SK-N-SH (cell line): ENCODE measurements around the gene MAP4K1. TPM values are rescaled to one million over a fixed set of nuclear protein-coding genes. Genes with fewer than 3 reads are reported as not detected.

Experiments used
- CTCF ChIA-PET: fragments of 300-600, 350-600 bp; formaldehyde crosslinking; extraction: SDS; loops from one replicate; lab custom pipeline; 2021; lab: Yijun Ruan, JAX
- POLR2A ChIA-PET: fragments of 350-600 bp; sonication (Branson Sonifier 250); formaldehyde crosslinking; extraction: SDS; loops from one replicate; lab custom pipeline; 2020; ENCODE audit warnings: antibody characterized with exemption, inconsistent platforms; lab: Yijun Ruan, JAX
- DNase-seq: peaks from one replicate; pipeline ENCODE4 v3.0.0; 2012
- H2AFZ ChIP-seq: fragments of 200-600 bp; sonication (generic); 2 replicates; pipeline ENCODE4 v1.8.1; 2016; ENCODE audit warnings: antibody characterized with exemption, mild to moderate bottlenecking, low read depth
- H3F3A ChIP-seq: fragments of 200-600 bp; sonication (generic); replicated peaks from 2 replicates; pipeline ENCODE3; 2016; ENCODE audit warnings: antibody characterized with exemption, mild to moderate bottlenecking; ENCODE audit not compliant: insufficient read depth
- H3K27ac ChIP-seq, 2 experiments: fragments of 200-500 bp in 1 of 2; fragments of 200-600 bp in 1 of 2; sonication (Bioruptor generic) in 1 of 2; sonication (generic), shearing (Covaris generic) in 1 of 2; 2 replicates each; pipeline versions ENCODE4 v1.5.1 to v1.6.1; 2014 to 2016; ENCODE audit warnings: low read depth in 2 of 2, inconsistent platforms in 1 of 2, low read length in 1 of 2, mild to moderate bottlenecking in 1 of 2, mixed read lengths in 1 of 2
- H3K27me3 ChIP-seq: fragments of 200-600 bp; sonication (generic), shearing (Covaris generic); 2 replicates; pipeline ENCODE4 v1.6.1; 2016; ENCODE audit warnings: mixed run types; ENCODE audit not compliant: insufficient read depth
- H3K36me3 ChIP-seq, 2 experiments: fragments of 200-500 bp in 1 of 2; fragments of 200-600 bp in 1 of 2; sonication (Bioruptor generic) in 1 of 2; sonication (generic) in 1 of 2; replicated peaks in 1 of 2; 2 replicates each; pipeline versions ENCODE3 to v1.5.1; 2014 to 2016; ENCODE audit warnings: low read length in 1 of 2, mild to moderate bottlenecking in 1 of 2; ENCODE audit not compliant: insufficient read depth in 2 of 2, control insufficient read depth in 1 of 2
- H3K4me1 ChIP-seq, 2 experiments: fragments of 200-500 bp in 1 of 2; fragments of 200-600 bp in 1 of 2; sonication (Bioruptor generic) in 1 of 2; sonication (generic), shearing (Covaris generic) in 1 of 2; 2 replicates each; pipeline versions ENCODE4 v1.5.1 to v1.6.1; 2014 to 2016; ENCODE audit warnings: low read depth in 1 of 2, low read length in 1 of 2, mixed run types in 1 of 2; ENCODE audit not compliant: insufficient read depth in 2 of 2, control insufficient read depth in 1 of 2
- H3K4me2 ChIP-seq: fragments of 200-600 bp; sonication (generic), shearing (Covaris generic); 2 replicates; pipeline ENCODE4 v1.6.1; 2017; ENCODE audit warnings: mixed run types
- H3K4me3 ChIP-seq, 2 experiments: fragments of 200-500 bp in 1 of 2; fragments of 200-600 bp in 1 of 2; sonication (Bioruptor generic) in 1 of 2; sonication (generic), shearing (Covaris generic) in 1 of 2; 2 replicates each; pipeline versions ENCODE4 v1.5.1 to v1.8.1; 2014 to 2016; ENCODE audit warnings: low read depth in 2 of 2, inconsistent platforms in 1 of 2, low read length in 1 of 2, mild to moderate bottlenecking in 1 of 2, mixed read lengths in 1 of 2, moderate library complexity in 1 of 2
- H3K79me2 ChIP-seq: fragments of 200-600 bp; sonication (generic); 2 replicates; pipeline ENCODE4 v1.8.1; 2017; ENCODE audit warnings: mild to moderate bottlenecking; ENCODE audit not compliant: insufficient read depth
- H3K9ac ChIP-seq: fragments of 200-600 bp; sonication (generic); 2 replicates; pipeline ENCODE4 v1.6.1; 2017; ENCODE audit warnings: mixed run types
- H3K9me2 ChIP-seq: fragments of 200-600 bp; sonication (generic); 2 replicates; pipeline ENCODE4 v1.6.1; 2017; ENCODE audit warnings: mixed run types
- H3K9me3 ChIP-seq: fragments of 200-600 bp; sonication (generic); 2 replicates; pipeline ENCODE4 v1.6.1; 2017; ENCODE audit warnings: mixed run types, mild to moderate bottlenecking, moderate library complexity
- H4K20me1 ChIP-seq: fragments of 200-600 bp; sonication (generic); 2 replicates; pipeline ENCODE4 v1.6.1; 2017; ENCODE audit warnings: mild to moderate bottlenecking, mixed run types; ENCODE audit not compliant: insufficient read depth
- CHD2 ChIP-seq: fragments of 150-350 bp; IDR thresholded peaks from 2 replicates; pipeline ENCODE4 v1.6.1; 2018; ENCODE audit warnings: low read length; ENCODE audit not compliant: partially characterized antibody
- CTCF ChIP-seq: fragments of 200-600 bp; sonication (generic); IDR thresholded peaks from 2 replicates; pipeline ENCODE4 v1.6.1; 2017; ENCODE audit warnings: antibody characterized with exemption, mild to moderate bottlenecking, moderate library complexity
- ELF1 ChIP-seq: IDR thresholded peaks from 2 replicates; pipeline ENCODE4 v1.4.0; 2012
- EZH2phosphoT487 ChIP-seq: fragments of 200-600 bp; sonication (generic); IDR thresholded peaks from 2 replicates; pipeline ENCODE4 v1.6.1; 2017; ENCODE audit warnings: low read depth, mixed run types, mild to moderate bottlenecking, antibody characterized with exemption, moderate library complexity, borderline replicate concordance
- FOSL2 ChIP-seq: IDR thresholded peaks from 2 replicates; pipeline ENCODE4 v1.4.0; 2012; ENCODE audit warnings: low read depth, mild to moderate bottlenecking, moderate library complexity, borderline replicate concordance
- FOXJ3 ChIP-seq: sonication (generic); formaldehyde crosslinking; IDR thresholded peaks from 2 replicates; pipeline ENCODE4 v1.5.1; 2020; ENCODE audit warnings: mild to moderate bottlenecking, missing genetic modification reagents
- FOXM1 ChIP-seq: IDR thresholded peaks from 2 replicates; pipeline ENCODE4 v1.4.0; 2012; ENCODE audit warnings: low read depth, mild to moderate bottlenecking
- GABPA ChIP-seq: IDR thresholded peaks from 2 replicates; pipeline ENCODE4 v1.4.0; 2012; ENCODE audit warnings: low read depth, mild to moderate bottlenecking
- JUND ChIP-seq: IDR thresholded peaks from 2 replicates; pipeline ENCODE4 v1.4.0; 2012
- MAX ChIP-seq: IDR thresholded peaks from 2 replicates; pipeline ENCODE4 v1.4.0; 2012; ENCODE audit warnings: low read depth
- MEF2A ChIP-seq: IDR thresholded peaks from 2 replicates; pipeline ENCODE4 v1.4.0; 2012; ENCODE audit warnings: low read depth, borderline replicate concordance
- MXI1 ChIP-seq: IDR thresholded peaks from 2 replicates; pipeline ENCODE4 v1.6.1; 2012; ENCODE audit warnings: mild to moderate bottlenecking, low read depth, low read length, improper control_type of control experiment
- NFIC ChIP-seq: IDR thresholded peaks from 2 replicates; pipeline ENCODE4 v1.4.0; 2012; ENCODE audit warnings: borderline replicate concordance
- NRF1 ChIP-seq: IDR thresholded peaks from 2 replicates; pipeline ENCODE4 v1.6.1; 2012; ENCODE audit warnings: low read depth, mild to moderate bottlenecking, low read length
- PBX3 ChIP-seq: IDR thresholded peaks from 2 replicates; pipeline ENCODE4; 2012
- POLR2AphosphoS5 ChIP-seq: IDR thresholded peaks from 2 replicates; pipeline ENCODE4 v1.6.1; 2012; ENCODE audit warnings: low read depth, low read length
- RAD21 ChIP-seq: IDR thresholded peaks from 2 replicates; pipeline ENCODE4 v1.6.1; 2012; ENCODE audit warnings: mild to moderate bottlenecking, low read length
- RCOR1 ChIP-seq: fragments of 150-350 bp; IDR thresholded peaks from 2 replicates; pipeline ENCODE4 v1.6.1; 2017; ENCODE audit warnings: antibody characterized with exemption, low read length
- REST ChIP-seq: IDR thresholded peaks from 2 replicates; pipeline ENCODE4 v1.6.1; 2012; ENCODE audit warnings: mild to moderate bottlenecking, low read depth, low read length, moderate library complexity
- RFX5 ChIP-seq: IDR thresholded peaks from 2 replicates; pipeline ENCODE4 v1.6.1; 2012; ENCODE audit warnings: mild to moderate bottlenecking, improper control_type of control experiment, low read length
- RXRA ChIP-seq: IDR thresholded peaks from 2 replicates; pipeline ENCODE4 v1.4.0; 2012; ENCODE audit warnings: low read depth, mild to moderate bottlenecking, borderline replicate concordance
- SIN3A ChIP-seq: IDR thresholded peaks from 2 replicates; pipeline ENCODE4 v1.6.1; 2012; ENCODE audit warnings: low read depth, mild to moderate bottlenecking, low read length, moderate library complexity, borderline replicate concordance
- SMC3 ChIP-seq: IDR thresholded peaks from 2 replicates; pipeline ENCODE4 v1.6.1; 2012; ENCODE audit warnings: low read depth, low read length, improper control_type of control experiment
- TAF1 ChIP-seq: IDR thresholded peaks from 2 replicates; pipeline ENCODE4 v1.6.1; 2012; ENCODE audit warnings: low read depth, mild to moderate bottlenecking, low read length, moderate library complexity, borderline replicate concordance
- TCF12 ChIP-seq: IDR thresholded peaks from 2 replicates; pipeline ENCODE4 v1.4.0; 2012
- TEAD4 ChIP-seq: IDR thresholded peaks from 2 replicates; pipeline ENCODE4 v1.4.0; 2012; ENCODE audit warnings: mild to moderate bottlenecking, borderline replicate concordance; ENCODE audit not compliant: insufficient read depth
- USF1 ChIP-seq: IDR thresholded peaks from 2 replicates; pipeline ENCODE4 v1.4.0; 2012; ENCODE audit warnings: low read depth, borderline replicate concordance
- YY1 ChIP-seq: IDR thresholded peaks from 2 replicates; pipeline ENCODE4 v1.4.0; 2012; ENCODE audit warnings: low read depth, mild to moderate bottlenecking
- WGBS: methylation state at CpG from one replicate; pipeline ENCODE4 v1.1.6; 2017; ENCODE audit warnings: low lambda C conversion rate; 5-methylcytosine and 5-hydroxymethylcytosine counted together
- polyA plus RNA-seq, 3 experiments: library from polyadenylated mRNA; depleted of rRNA; stranded (reverse); fragments of >200 nt; gene quantifications; 2 replicates each; pipeline ENCODE4 v1.2.3, GENCODE V29; 2012

MAP4K1 gene
- polyA plus RNA-seq, 1 of the 3 experiments (the other 2 are of a cell fraction), result 0.31 TPM

GRCh38 chr19:38647368-38647965 is 29.7 kb upstream of the MAP4K1 start, which contains the start of gene ACTN4:
TSS of gene ACTN4 (plus strand) at chr19:38647649. CDS start at chr19:38647746, 97 bp downstream.
- Histone ChIP-seq H3K9me2 (no peaks in the 10 kb centered on the region), H3K36me3 (no peaks in the 10 kb centered on the region), H2AFZ (peak within 1 kb of the TSS; percentile 68; the same call in 1 of the 2 replicates), H3K79me2 (peaks cover 50% of the 10 kb centered on the region), H3K4me2 (peak within 1 kb of the TSS; percentile 88), H3K27me3 (no peaks in the 10 kb centered on the region), H3K9ac (peak within 1 kb of the TSS; percentile 100), H3K27ac (peak within 1 kb of the TSS; percentile 71 to 99), H4K20me1 (peaks cover 37% of the 10 kb centered on the region), H3F3A (peaks cover 28% of the 10 kb centered on the region), H3K4me3 (peak within 1 kb of the TSS; percentile 59 to 99), H3K4me1 (peaks cover 22 to 26% of the 10 kb centered on the region in 2 experiments; a peak in 3 of 4 replicates), H3K9me3 (no peaks in the 10 kb centered on the region)
- ChIA-PET CTCF (interaction anchor here (0.7 to 5.1 kb wide), 5 partner anchors 12 to 726 kb away, joined by 3 to 40 read pairs (median 3); partner anchors contain the start of gene FAM98C), POLR2A (interaction anchor here (0.8 to 2.5 kb wide), 5 partner anchors 10 to 283 kb away, joined by 3 to 10 read pairs (median 6); partner anchors contain the start of genes ECH1, EIF3K, MRPS12 and SARS2)
- WGBS, result 2% methylated on average over 19 of the region's 77 CpGs
- DNase-seq, result peak; percentile 99
- TF ChIP-seq REST, result 0 out of 2 replicates have a peak, but pooled peaks have one; percentile 29
- TF ChIP-seq TCF12, result no peak
- no peak for TF ChIP-seq FOXJ3
- no peak for TF ChIP-seq CHD2
- TF ChIP-seq MEF2A, result no peak
- no peak for TF ChIP-seq FOXM1
- peak; percentile 67; the same call in 1 of the 2 replicates for TF ChIP-seq MXI1
- TF ChIP-seq POLR2AphosphoS5, result peak; percentile 95
- TF ChIP-seq TAF1, result peak; percentile 94
- TF ChIP-seq SIN3A, result peak; percentile 74; the same call in 1 of the 2 replicates
- peak; percentile 27; the same call in 1 of the 2 replicates for TF ChIP-seq SMC3
- no peak for TF ChIP-seq EZH2phosphoT487
- TF ChIP-seq RAD21, result no peak; the same call in 1 of the 2 replicates
- TF ChIP-seq ELF1, result no peak
- no peak for TF ChIP-seq RFX5
- no peak for TF ChIP-seq USF1
- TF ChIP-seq NRF1, result peak; percentile 100
- no peak for TF ChIP-seq CTCF
- peak; percentile 60; the same call in 1 of the 2 replicates for TF ChIP-seq FOSL2
- 0 out of 2 replicates have a peak, but pooled peaks have one; percentile 26 for TF ChIP-seq YY1
- TF ChIP-seq RCOR1, result no peak
- TF ChIP-seq JUND, result no peak
- TF ChIP-seq RXRA, result no peak
- no peak for TF ChIP-seq TEAD4
- peak; percentile 33 for TF ChIP-seq PBX3
- TF ChIP-seq NFIC, result no peak
- TF ChIP-seq GABPA, result no peak
- peak; percentile 57; the same call in 1 of the 2 replicates for TF ChIP-seq MAX
